Ramos (cell line): ENCODE results near the gene RAB7A.
"Not testable (repeated sequence)": the region's sequence is repeated elsewhere in the genome, so short reads cannot be mapped to it uniquely, and the experiment has no call there.

Source experiments
- in situ Hi-C: fragments of 300-500 bp; cut with MboI; formaldehyde crosslinking; loops from one replicate; pipeline ENCODE4 v1.14.3; 2022; ENCODE audit warnings: low sequenced_read_pairs; ENCODE audit not compliant: unreplicated experiment

RAB7A gene

GRCh38 chr3:128748557-128748956 is 22.6 kb downstream of the RAB7A start:
- in situ Hi-C loops, result no loop called here

- in situ Hi-C loops, result no loop called here
Measured at GRCh38 chr3:128749035-128749434, 23.1 kb downstream of the RAB7A start.

- in situ Hi-C loops, result not testable (repeated sequence)
Measured at GRCh38 chr3:128749561-128749960, 23.6 kb downstream of the RAB7A start.

- in situ Hi-C loops, result no loop called here
Measured at GRCh38 chr3:128753715-128754114, 27.7 kb downstream of the RAB7A start.

GRCh38 chr3:128760042-128760441 is 34.1 kb downstream of the RAB7A start:
- in situ Hi-C loops, result no loop called here

GRCh38 chr3:128760881-128761280 is 34.9 kb downstream of the RAB7A start:
- in situ Hi-C loops, result no loop called here

- in situ Hi-C loops, result no loop called here
Measured at GRCh38 chr3:128761392-128761791, 35.4 kb downstream of the RAB7A start.

GRCh38 chr3:128763967-128764366 is 38.0 kb downstream of the RAB7A start:
- in situ Hi-C loops, result no loop called here

GRCh38 chr3:128764863-128765262 is 38.9 kb downstream of the RAB7A start:
- in situ Hi-C loops, result no loop called here

- in situ Hi-C loops, result no loop called here
Measured at GRCh38 chr3:128767094-128767750, 41.2 kb downstream of the RAB7A start.

GRCh38 chr3:128768471-128768870 is 42.5 kb downstream of the RAB7A start:
- in situ Hi-C loops, result no loop called here

- in situ Hi-C loops, result no loop called here
Measured at GRCh38 chr3:128770387-128770786, 44.4 kb downstream of the RAB7A start.

GRCh38 chr3:128773189-128773588 is 47.2 kb downstream of the RAB7A start:
- in situ Hi-C loops, result not testable (repeated sequence)

- in situ Hi-C loops, result not testable (repeated sequence)
Measured at GRCh38 chr3:128773592-128773991, 47.6 kb downstream of the RAB7A start.

- in situ Hi-C loops, result no loop called here
Measured at GRCh38 chr3:128775241-128775640, 49.3 kb downstream of the RAB7A start.

GRCh38 chr3:128775906-128776542 is 50.0 kb downstream of the RAB7A start:
- in situ Hi-C loops, result no loop called here

GRCh38 chr3:128780101-128780837 is 54.3 kb downstream of the RAB7A start:
- in situ Hi-C loops, result no loop called here

GRCh38 chr3:128781164-128781563 is 55.2 kb downstream of the RAB7A start:
- in situ Hi-C loops, result no loop called here

- in situ Hi-C loops, result no loop called here
Measured at GRCh38 chr3:128782282-128783146, 56.5 kb downstream of the RAB7A start.

GRCh38 chr3:128783774-128784173 is 57.8 kb downstream of the RAB7A start:
- in situ Hi-C loops, result no loop called here
